Right atrium auricular region (tissue), 2 donors: ENCODE data around the gene ST7. TPM values are rescaled to one million over a fixed set of nuclear protein-coding genes. Genes with fewer than 3 reads are reported as not detected.

Experiments
- DNase-seq: peaks from one replicate; pipeline ENCODE4 v3.0.0-alpha.2; 2019; ENCODE audit warnings: low spot score
- H3K27ac ChIP-seq, 2 donors: fragments of 200-600 bp; sonication (generic); 1 replicate in 1 of 2; 2 replicates in 1 of 2; pipeline ENCODE4 v1.5.1; 2016 to 2019
- H3K27me3 ChIP-seq, 2 donors: fragments of 200-600 bp; sonication (generic); one replicate each; pipeline versions ENCODE4 v1.5.1 to v1.6.0; 2017 to 2019
- H3K36me3 ChIP-seq: fragments of 200-600 bp; sonication (generic); one replicate; pipeline ENCODE4 v1.5.1; 2016
- H3K4me1 ChIP-seq, 2 donors: fragments of 200-600 bp; sonication (generic); one replicate each; pipeline versions ENCODE4 v1.5.1 to v1.6.0; 2017 to 2019
- H3K4me3 ChIP-seq, 2 donors: fragments of 200-600 bp; sonication (generic); 1 replicate in 1 of 2; 2 replicates in 1 of 2; pipeline ENCODE4 v1.5.1; 2017 to 2019; ENCODE audit warnings: mild to moderate bottlenecking in 1 of 2, moderate library complexity in 1 of 2
- H3K9me3 ChIP-seq, 2 donors: fragments of 200-600 bp; sonication (generic); one replicate each; pipeline ENCODE4 v1.5.1; 2019
- total RNA-seq, 2 donors: library from RNA; depleted of rRNA; stranded (reverse); fragments of >200 nt; gene quantifications; one replicate each; pipeline ENCODE4 v1.1.0, GENCODE V29; 2016
- TF ChIP-seq, protein P1 (sequence below), 2 donors: fragments of 200-600 bp; sonication (generic); IDR thresholded peaks; one replicate each; pipeline ENCODE4 v1.5.1; 2019; ENCODE audit warnings: antibody characterized with exemption in 2 of 2

ST7 gene
- total RNA-seq, 2 donors from 2014 or later, result 45.4 to 48.1 TPM

GRCh38 chr7:117004899-117005298 lies 51.6 kb downstream of the ST7 start:
- no peaks in the 10 kb centered on the region for H3K27me3 ChIP-seq
- TF ChIP-seq, protein P1, sequence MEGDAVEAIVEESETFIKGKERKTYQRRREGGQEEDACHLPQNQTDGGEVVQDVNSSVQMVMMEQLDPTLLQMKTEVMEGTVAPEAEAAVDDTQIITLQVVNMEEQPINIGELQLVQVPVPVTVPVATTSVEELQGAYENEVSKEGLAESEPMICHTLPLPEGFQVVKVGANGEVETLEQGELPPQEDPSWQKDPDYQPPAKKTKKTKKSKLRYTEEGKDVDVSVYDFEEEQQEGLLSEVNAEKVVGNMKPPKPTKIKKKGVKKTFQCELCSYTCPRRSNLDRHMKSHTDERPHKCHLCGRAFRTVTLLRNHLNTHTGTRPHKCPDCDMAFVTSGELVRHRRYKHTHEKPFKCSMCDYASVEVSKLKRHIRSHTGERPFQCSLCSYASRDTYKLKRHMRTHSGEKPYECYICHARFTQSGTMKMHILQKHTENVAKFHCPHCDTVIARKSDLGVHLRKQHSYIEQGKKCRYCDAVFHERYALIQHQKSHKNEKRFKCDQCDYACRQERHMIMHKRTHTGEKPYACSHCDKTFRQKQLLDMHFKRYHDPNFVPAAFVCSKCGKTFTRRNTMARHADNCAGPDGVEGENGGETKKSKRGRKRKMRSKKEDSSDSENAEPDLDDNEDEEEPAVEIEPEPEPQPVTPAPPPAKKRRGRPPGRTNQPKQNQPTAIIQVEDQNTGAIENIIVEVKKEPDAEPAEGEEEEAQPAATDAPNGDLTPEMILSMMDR (IDR thresholded peaks at IDR 0.05), result no peak
- no peak overlapping the region for H3K4me3 ChIP-seq
- no peak overlapping the region for H3K27ac ChIP-seq
- H3K36me3 ChIP-seq, result no peaks in the 10 kb centered on the region
- H3K9me3 ChIP-seq, result no peaks in the 10 kb centered on the region
- no peak for DNase-seq
- H3K4me1 ChIP-seq, result no peaks in the 10 kb centered on the region

GRCh38 chr7:117005449-117005848 lies 52.1 kb downstream of the ST7 start:
- H3K36me3 ChIP-seq, result no peaks in the 10 kb centered on the region
- H3K27ac ChIP-seq, result no peak overlapping the region
- DNase-seq, result no peak
- no peaks in the 10 kb centered on the region for H3K27me3 ChIP-seq
- H3K4me3 ChIP-seq, result no peak overlapping the region
- TF ChIP-seq, protein P1 (IDR thresholded peaks at IDR 0.05), result no peak
- no peaks in the 10 kb centered on the region for H3K9me3 ChIP-seq
- H3K4me1 ChIP-seq, result no peaks in the 10 kb centered on the region

DNA sequence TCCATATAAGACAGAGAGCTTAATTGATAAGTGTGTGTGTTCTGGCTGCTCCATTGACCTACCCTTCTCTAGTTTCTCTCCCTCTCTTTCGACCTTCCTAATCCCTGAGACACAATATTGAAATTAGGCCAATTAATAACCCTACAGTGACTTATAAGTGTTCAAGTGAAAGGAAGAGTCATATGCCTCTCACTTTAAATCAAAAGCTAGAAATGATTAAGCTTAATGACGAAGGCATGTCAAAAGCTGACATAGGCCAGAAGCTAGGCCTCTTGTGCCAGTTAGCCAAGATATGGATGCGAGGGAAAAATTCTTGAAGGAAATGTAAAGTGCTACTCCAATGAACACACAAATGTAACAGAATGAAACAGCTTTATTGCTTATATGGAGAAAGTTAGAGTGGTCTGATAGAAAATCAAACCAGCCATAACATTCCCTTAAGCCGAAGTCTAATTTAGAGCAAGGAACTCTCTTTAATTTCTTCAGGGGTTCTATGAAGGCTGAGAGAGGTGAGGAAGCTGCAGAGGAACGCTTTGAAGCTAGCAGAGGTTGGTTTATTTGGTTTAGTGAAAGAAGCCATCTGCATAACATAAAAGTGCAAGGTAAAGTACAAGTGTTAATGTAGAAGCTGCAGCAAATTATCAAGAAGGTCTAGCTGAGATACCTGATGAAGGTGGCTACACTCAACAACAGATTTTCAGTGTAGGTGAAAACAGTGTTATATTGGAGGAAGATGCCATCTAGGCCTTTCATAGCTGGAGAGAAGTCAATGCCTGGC lies 53.8 kb downstream of the ST7 start:
- no peak for DNase-seq
- Histone ChIP-seq H3K27ac (no peak overlapping the region), H3K4me3 (no peak overlapping the region), H3K27me3 (no peaks in the 10 kb centered on the region), H3K9me3 (no peaks in the 10 kb centered on the region), H3K36me3 (no peaks in the 10 kb centered on the region), H3K4me1 (peaks cover 0 to 12% of the 10 kb centered on the region in 2 donors)
- TF ChIP-seq, protein P1 (IDR thresholded peaks at IDR 0.05), result no peak

- Histone ChIP-seq H3K9me3 (no peaks in the 10 kb centered on the region), H3K27me3 (no peaks in the 10 kb centered on the region), H3K4me1 (peaks cover 0 to 14% of the 10 kb centered on the region in 2 donors), H3K27ac (no peak overlapping the region), H3K36me3 (no peaks in the 10 kb centered on the region), H3K4me3 (no peak overlapping the region)
- TF ChIP-seq, protein P1 (IDR thresholded peaks at IDR 0.05), result no peak
- no peak for DNase-seq
These were observed 55.0 kb downstream of the ST7 start for GRCh38 chr7:117008118-117008885.

- H3K9me3 ChIP-seq, result no peaks in the 10 kb centered on the region
- no peaks in the 10 kb centered on the region for H3K36me3 ChIP-seq
- no peak overlapping the region for H3K27ac ChIP-seq
- H3K4me3 ChIP-seq, result no peak overlapping the region
- H3K27me3 ChIP-seq, result no peaks in the 10 kb centered on the region
- TF ChIP-seq, protein P1 (IDR thresholded peaks at IDR 0.05), result no peak
- peaks cover 0 to 21% of the 10 kb centered on the region in 2 donors for H3K4me1 ChIP-seq
- no peak for DNase-seq
These were observed 55.7 kb downstream of the ST7 start for GRCh38 chr7:117008886-117009531.
